Naive thymus-derived CD8-positive, alpha-beta T cell (primary cell): ENCODE data around the gene INO80. TPM values are rescaled to one million over a fixed set of nuclear protein-coding genes. Genes with fewer than 3 reads are reported as not detected.
"Not testable (repeated sequence)": the region's sequence is repeated elsewhere in the genome, so short reads cannot be mapped to it uniquely, and the experiment has no call there.

Experiments used
- ATAC-seq, 2 donors: fragments of 150-1000 bp; cut with Tn5 transposase in 1 of 2; sonication (Bioruptor Pico), chemical (Tn5 transposase) in 1 of 2; 1 replicate in 1 of 2; 2 replicates in 1 of 2; pipeline ENCODE4 v1.10.0; 2021; ENCODE audit warnings: mild to moderate bottlenecking in 2 of 2, moderate library complexity in 2 of 2
- POLR2A ChIA-PET: fragments of 350-600 bp; sonication (Branson Sonifier 250); formaldehyde crosslinking; loops from one replicate; lab custom pipeline; 2021; ENCODE audit warnings: antibody characterized with exemption; lab: Charles Lee
- DNase-seq, 10 donors: peaks; one replicate each; pipeline versions ENCODE4 v3.0.0 to v3.0.0-alpha.2; 2020 to 2022
- H3K27ac Mint-ChIP-seq, 10 donors: one replicate each; pipeline ENCODE4 v1.8.0; 2020 to 2022; ENCODE audit warnings: mild to moderate bottlenecking in 10 of 10, mixed read lengths in 10 of 10, moderate library complexity in 4 of 10, inconsistent platforms in 1 of 10
- H3K27me3 Mint-ChIP-seq, 5 donors: one replicate each; pipeline ENCODE4 v1.8.0; 2021 to 2022; ENCODE audit warnings: mixed read lengths in 5 of 5
- H3K36me3 Mint-ChIP-seq, 3 donors: one replicate each; pipeline ENCODE4 v1.8.0; 2020 to 2022; ENCODE audit warnings: mixed read lengths in 3 of 3, mild to moderate bottlenecking in 2 of 3, inconsistent platforms in 1 of 3
- H3K4me1 Mint-ChIP-seq, 4 donors: one replicate each; pipeline ENCODE4 v1.8.0; 2021 to 2022; ENCODE audit warnings: mixed read lengths in 4 of 4
- H3K4me3 Mint-ChIP-seq, 10 donors: one replicate each; pipeline ENCODE4 v1.8.0; 2020 to 2022; ENCODE audit warnings: mild to moderate bottlenecking in 10 of 10, mixed read lengths in 10 of 10, moderate library complexity in 6 of 10, inconsistent platforms in 1 of 10
- H3K9me3 Mint-ChIP-seq, 9 donors: one replicate each; pipeline ENCODE4 v1.8.0; 2020 to 2022; ENCODE audit warnings: mixed read lengths in 9 of 9, mild to moderate bottlenecking in 3 of 9, inconsistent platforms in 1 of 9, moderate library complexity in 1 of 9
- polyA plus RNA-seq, 3 donors: library from polyadenylated mRNA; unstranded; fragments of 300-500 nt; fragmentation: Illumina TruSeq; gene quantifications; one replicate each; pipeline ENCODE4 v1.2.3, GENCODE V29; 2021
- total RNA-seq, 8 experiments: library from RNA in 2 of 8; stranded (reverse) in 2 of 8; gene quantifications; one replicate each; pipeline ENCODE4 v1.2.3 and lab custom pipeline; 2021 to 2026

INO80 gene
- total and polyA plus RNA-seq, 5 experiments from 2014 or later = 2.2 to 38.2 (median 8.0) TPM

DNA sequence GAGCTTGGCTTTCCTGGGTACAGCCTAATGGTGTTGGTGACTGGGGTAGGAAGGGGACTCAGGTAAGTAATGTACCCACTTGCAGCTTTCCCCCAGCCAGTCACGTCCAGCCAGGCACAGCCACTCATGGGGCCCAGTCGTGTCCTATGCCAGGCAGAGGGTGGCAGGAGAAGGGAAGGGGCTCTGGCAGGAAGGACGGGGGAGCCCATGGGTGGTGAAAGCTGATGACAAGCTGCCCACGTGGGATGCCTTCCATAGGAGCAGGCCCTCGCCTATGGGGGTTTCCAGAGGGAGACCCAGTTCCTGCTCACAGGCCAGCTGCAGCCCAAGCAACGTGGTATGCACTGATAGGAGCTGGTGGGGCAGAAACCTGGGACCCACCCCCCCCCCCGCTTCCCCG, 152.1 kb downstream of the INO80 start:
- H3K4me1 Mint-ChIP-seq = peaks cover 0 to 8% (median 6%) of the 10 kb centered on the region in 4 donors
- H3K9me3 Mint-ChIP-seq = no peaks in the 10 kb centered on the region
- no peak overlapping the region for H3K4me3 Mint-ChIP-seq
- H3K36me3 Mint-ChIP-seq = no peaks in the 10 kb centered on the region
- H3K27ac Mint-ChIP-seq = no peak overlapping the region
- POLR2A ChIA-PET = interaction anchor here (0.6 to 2.8 kb wide), 2 partner anchors 10 to 106 kb away, joined by 4 to 8 read pairs; partner anchors contain the start of gene CHAC1
- DNase-seq = no peak
- no peak for ATAC-seq
- peaks cover 0 to 5% (median 1%) of the 10 kb centered on the region in 5 donors for H3K27me3 Mint-ChIP-seq

DNA sequence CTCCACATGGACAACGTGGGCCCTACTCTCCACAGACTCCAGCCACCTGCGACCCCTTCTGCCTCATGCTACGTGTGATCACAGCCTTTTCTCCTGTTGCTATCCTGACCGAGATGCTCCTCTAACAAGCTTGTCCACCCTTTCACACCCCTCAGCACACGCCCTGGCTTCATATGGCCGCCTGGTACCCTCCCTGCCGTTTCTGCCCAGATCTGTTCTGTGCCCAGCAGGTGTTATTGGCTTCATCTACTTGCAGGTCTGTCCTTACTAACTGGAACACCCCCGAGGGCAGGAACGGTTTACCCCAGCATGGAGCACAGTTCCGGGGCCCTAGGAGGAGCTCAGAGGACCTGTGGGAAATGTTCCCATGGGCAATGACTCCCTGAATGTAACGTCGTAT, 152.9 kb downstream of the INO80 start:
- H3K4me1 Mint-ChIP-seq = peaks cover 0 to 9% (median 6%) of the 10 kb centered on the region in 4 donors
- peaks cover 0 to 5% (median 1%) of the 10 kb centered on the region in 5 donors for H3K27me3 Mint-ChIP-seq
- H3K36me3 Mint-ChIP-seq = no peaks in the 10 kb centered on the region
- no peaks in the 10 kb centered on the region for H3K9me3 Mint-ChIP-seq
- ATAC-seq = no peak
- H3K27ac Mint-ChIP-seq = peak overlapping the region in 1 of 10 donors; percentile 43
- POLR2A ChIA-PET = interaction anchor here (0.7 to 2.8 kb wide), 3 partner anchors 10 to 1029 kb away, joined by 3 to 8 read pairs (median 3); partner anchors contain the start of gene CHAC1
- no peak overlapping the region for H3K4me3 Mint-ChIP-seq
- no peak for DNase-seq

DNA sequence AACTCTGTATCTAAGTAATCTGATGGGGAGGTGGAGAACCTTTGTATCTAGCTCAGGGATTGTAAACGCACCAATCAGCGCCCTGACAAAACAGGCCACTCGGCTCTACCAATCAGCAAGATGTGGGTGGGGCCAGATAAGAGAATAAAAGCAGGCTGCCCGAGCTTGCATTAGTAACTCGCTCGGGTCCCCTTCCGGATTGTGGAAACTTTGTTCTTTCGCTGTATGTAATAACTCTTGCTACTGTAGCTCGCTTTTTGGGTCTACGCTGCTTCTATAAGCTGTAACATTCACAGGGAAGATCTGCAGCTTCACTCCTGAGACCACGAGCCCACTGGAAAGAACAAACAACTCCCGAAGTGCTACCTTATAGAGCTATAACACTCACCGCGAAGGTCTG, 153.8 kb downstream of the INO80 start:
- POLR2A ChIA-PET = interaction anchor here (1.5 to 2.8 kb wide), 2 partner anchors 9 to 20 kb away, joined by 3 to 8 read pairs; partner anchors contain the start of gene CHAC1
- DNase-seq, H3K4me3 Mint-ChIP-seq, H3K9me3 Mint-ChIP-seq, ATAC-seq, H3K36me3 Mint-ChIP-seq, H3K27ac Mint-ChIP-seq, H3K27me3 Mint-ChIP-seq, H3K4me1 Mint-ChIP-seq: not testable (repeated sequence)

DNA sequence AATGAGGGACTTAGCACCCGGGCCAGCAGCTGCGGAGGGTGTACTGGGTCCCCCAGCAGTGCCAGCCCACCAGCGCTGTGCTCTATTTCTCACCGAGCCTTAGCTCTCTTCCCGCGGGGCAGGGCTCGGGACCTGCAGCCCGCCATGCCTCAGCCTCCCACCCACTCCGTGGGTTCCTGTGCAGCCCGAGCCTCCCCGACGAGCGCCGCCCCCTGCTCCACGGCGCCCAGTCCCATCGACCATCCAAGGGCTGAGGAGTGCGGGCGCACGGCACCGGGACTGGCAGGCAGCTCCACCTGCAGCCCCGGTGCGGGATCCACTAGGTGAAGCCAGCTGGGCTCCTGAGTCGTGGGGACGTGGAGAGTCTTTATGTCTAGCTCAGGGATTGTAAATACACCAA, 154.3 kb downstream of the INO80 start:
- POLR2A ChIA-PET = interaction anchor here (1.5 kb wide), 1 partner anchor 20 kb away, joined by 3 read pairs; no protein-coding TSS in a partner anchor
- not testable (repeated sequence) for H3K4me1 Mint-ChIP-seq, H3K27me3 Mint-ChIP-seq, DNase-seq, ATAC-seq, H3K27ac Mint-ChIP-seq, H3K36me3 Mint-ChIP-seq, H3K9me3 Mint-ChIP-seq, H3K4me3 Mint-ChIP-seq

GRCh38 chr15:40960925-40961324, 155.2 kb downstream of the INO80 start:
- Mint-ChIP-seq H3K4me3 (no peak overlapping the region), H3K27me3 (peaks cover 0 to 5% (median 0%) of the 10 kb centered on the region in 5 donors), H3K4me1 (peaks cover 2 to 10% (median 6%) of the 10 kb centered on the region in 4 donors), H3K9me3 (no peaks in the 10 kb centered on the region), H3K36me3 (no peaks in the 10 kb centered on the region), H3K27ac (no peak overlapping the region)
- ATAC-seq (no peak), DNase-seq (no peak)
- POLR2A ChIA-PET = no interaction called here

- H3K27me3 Mint-ChIP-seq = peaks cover 0 to 5% (median 0%) of the 10 kb centered on the region in 5 donors
- H3K4me1 Mint-ChIP-seq = peaks cover 2 to 11% (median 6%) of the 10 kb centered on the region in 4 donors
- H3K36me3 Mint-ChIP-seq = no peaks in the 10 kb centered on the region
- POLR2A ChIA-PET = no interaction called here
- no peak overlapping the region for H3K4me3 Mint-ChIP-seq
- H3K9me3 Mint-ChIP-seq = no peaks in the 10 kb centered on the region
- ATAC-seq (no peak), DNase-seq (no peak)
- H3K27ac Mint-ChIP-seq = peak overlapping the region in 2 of 10 donors; percentile 3 to 71
Observed at GRCh38 chr15:40960151-40960885, 155.8 kb downstream of the INO80 start.

GRCh38 chr15:40959331-40960141, 156.5 kb downstream of the INO80 start:
- POLR2A ChIA-PET = no interaction called here
- DNase-seq (no peak), ATAC-seq (no peak)
- Mint-ChIP-seq H3K4me3 (no peak overlapping the region), H3K27me3 (peaks cover 0 to 5% (median 0%) of the 10 kb centered on the region in 5 donors), H3K27ac (peak overlapping the region in 2 of 10 donors; percentile 3 to 71), H3K9me3 (no peaks in the 10 kb centered on the region), H3K4me1 (peaks cover 2 to 11% (median 6%) of the 10 kb centered on the region in 4 donors), H3K36me3 (no peaks in the 10 kb centered on the region)

DNA sequence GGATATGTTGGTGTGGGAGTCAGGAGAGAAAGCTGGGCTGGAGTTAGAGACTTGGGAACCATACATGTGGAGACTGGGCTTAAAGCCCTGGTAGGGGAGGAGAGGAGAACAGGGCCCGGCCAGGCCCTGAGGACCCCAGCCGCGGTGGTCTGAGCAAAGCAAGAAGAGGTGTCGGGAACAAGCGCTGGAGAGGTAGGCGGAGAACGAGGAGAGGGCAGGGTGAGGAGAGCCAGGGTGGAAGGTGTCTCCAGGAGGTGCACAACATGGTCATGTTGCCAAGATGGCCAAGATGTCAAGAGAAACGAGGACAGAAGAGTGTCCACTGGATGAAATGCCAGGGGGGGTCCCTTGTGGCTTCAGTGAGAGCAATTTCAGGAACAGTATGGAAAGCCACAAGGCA, 157.4 kb downstream of the INO80 start:
- Mint-ChIP-seq H3K27ac (no peak overlapping the region), H3K4me3 (no peak overlapping the region), H3K36me3 (no peaks in the 10 kb centered on the region), H3K4me1 (peaks cover 8 to 11% (median 11%) of the 10 kb centered on the region in 4 donors), H3K9me3 (no peaks in the 10 kb centered on the region), H3K27me3 (peaks cover 0 to 5% (median 0%) of the 10 kb centered on the region in 5 donors)
- no peak for DNase-seq
- POLR2A ChIA-PET = no interaction called here
- no peak for ATAC-seq

DNA sequence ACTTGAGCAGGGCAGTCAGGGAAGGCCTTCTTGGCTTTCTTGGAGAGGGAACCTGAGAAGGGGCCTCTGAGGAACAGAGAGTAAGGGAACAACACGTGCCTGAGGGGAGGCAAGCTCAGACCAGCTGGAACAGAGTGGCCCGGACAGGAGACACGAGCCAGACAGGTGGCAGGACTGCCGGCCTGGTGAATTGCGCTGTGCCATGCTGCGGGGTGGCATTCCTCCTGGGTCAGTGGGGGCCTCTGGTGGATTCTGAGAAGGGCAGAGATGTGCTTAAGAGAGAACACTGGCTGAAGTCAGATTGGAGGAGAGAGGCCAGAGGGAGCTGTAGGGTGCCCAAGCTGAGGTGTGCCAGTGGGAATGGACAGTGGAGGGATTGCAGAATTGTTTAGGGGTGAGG, 157.9 kb downstream of the INO80 start:
- H3K27me3 Mint-ChIP-seq = peaks cover 0 to 3% (median 0%) of the 10 kb centered on the region in 5 donors
- H3K27ac Mint-ChIP-seq = peak overlapping the region in 1 of 10 donors; percentile 5
- ATAC-seq = no peak
- H3K4me3 Mint-ChIP-seq = no peak overlapping the region
- no peaks in the 10 kb centered on the region for H3K9me3 Mint-ChIP-seq
- POLR2A ChIA-PET = no interaction called here
- H3K4me1 Mint-ChIP-seq = peaks cover 8 to 13% (median 12%) of the 10 kb centered on the region in 4 donors
- H3K36me3 Mint-ChIP-seq = no peaks in the 10 kb centered on the region
- DNase-seq = no peak

GRCh38 chr15:40957581-40958051, 158.5 kb downstream of the INO80 start:
- DNase-seq (no peak), ATAC-seq (no peak)
- Mint-ChIP-seq H3K36me3 (no peaks in the 10 kb centered on the region), H3K4me3 (peak overlapping the region in 1 of 10 donors; percentile 39), H3K9me3 (no peaks in the 10 kb centered on the region), H3K27ac (peak overlapping the region in 1 of 10 donors; percentile 44), H3K4me1 (peaks cover 8 to 16% (median 14%) of the 10 kb centered on the region in 4 donors), H3K27me3 (no peaks in the 10 kb centered on the region)
- POLR2A ChIA-PET = no interaction called here

DNA sequence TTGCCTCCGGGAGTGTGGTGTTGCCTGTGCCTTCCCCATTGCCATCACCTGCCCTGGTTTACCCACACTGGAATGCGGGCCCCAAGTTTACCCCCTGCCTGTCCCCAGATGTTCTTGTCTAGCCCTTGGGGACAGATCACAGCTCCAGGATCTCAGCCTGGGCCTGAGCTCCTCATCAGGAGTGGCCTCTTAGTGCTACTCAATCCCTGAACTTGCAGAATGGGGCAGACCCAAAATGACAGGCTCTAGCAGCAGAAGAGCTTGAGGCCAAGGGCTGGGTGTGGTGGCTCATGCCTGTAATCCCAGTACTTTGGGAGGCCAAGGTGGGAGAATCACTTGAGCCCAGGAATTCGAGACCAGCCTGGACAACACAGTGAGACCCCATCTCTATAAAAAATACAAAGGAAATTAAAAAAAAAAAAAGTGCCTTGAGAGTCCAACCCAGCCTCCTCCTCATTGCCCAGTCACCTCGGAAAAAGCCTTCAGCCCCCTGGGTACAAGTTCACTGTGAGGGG, 159.0 kb downstream of the INO80 start:
- Mint-ChIP-seq H3K36me3 (no peaks in the 10 kb centered on the region), H3K27me3 (no peaks in the 10 kb centered on the region), H3K4me1 (peaks cover 8 to 18% (median 15%) of the 10 kb centered on the region in 4 donors), H3K27ac (no peak overlapping the region), H3K4me3 (no peak overlapping the region), H3K9me3 (no peaks in the 10 kb centered on the region)
- ATAC-seq = no peak
- DNase-seq = no peak
- POLR2A ChIA-PET = no interaction called here

- no peaks in the 10 kb centered on the region for H3K9me3 Mint-ChIP-seq
- POLR2A ChIA-PET = interaction anchor here (0.9 kb wide), 1 partner anchor 49 kb away, joined by 3 read pairs; no protein-coding TSS in a partner anchor
- H3K27ac Mint-ChIP-seq = peak overlapping the region in 1 of 10 donors; percentile 13
- ATAC-seq (no peak), DNase-seq (no peak)
- H3K36me3 Mint-ChIP-seq = no peaks in the 10 kb centered on the region
- H3K4me1 Mint-ChIP-seq = peaks cover 8 to 23% (median 15%) of the 10 kb centered on the region in 4 donors
- H3K27me3 Mint-ChIP-seq = peaks cover 0 to 2% (median 0%) of the 10 kb centered on the region in 5 donors
- H3K4me3 Mint-ChIP-seq = peak overlapping the region in 1 of 10 donors; percentile 62
Observed at GRCh38 chr15:40956541-40956982, 159.5 kb downstream of the INO80 start.
